GM13976 (cell line): ENCODE measurements around the gene ADCY5.

Experiments
- DNase-seq: peaks from one replicate; pipeline ENCODE4 v3.0.0; 2012; ENCODE audit warnings: low spot score
- in situ Hi-C: fragments of 300-500 bp; cut with MboI; formaldehyde crosslinking; loops from one replicate; pipeline ENCODE4 v1.12.0; 2022; ENCODE audit warnings: low sequenced_read_pairs, mixed read lengths, inconsistent platforms; ENCODE audit not compliant: unreplicated experiment
- TF ChIP-seq, protein P1 (sequence below): IDR thresholded peaks from 2 replicates; pipeline ENCODE4 v1.5.1; 2012; ENCODE audit warnings: borderline replicate concordance, mild to moderate bottlenecking; ENCODE audit not compliant: insufficient read depth; ENCODE audit errors: extremely low read depth, missing control alignments, control extremely low read depth

The ADCY5 gene

DNA sequence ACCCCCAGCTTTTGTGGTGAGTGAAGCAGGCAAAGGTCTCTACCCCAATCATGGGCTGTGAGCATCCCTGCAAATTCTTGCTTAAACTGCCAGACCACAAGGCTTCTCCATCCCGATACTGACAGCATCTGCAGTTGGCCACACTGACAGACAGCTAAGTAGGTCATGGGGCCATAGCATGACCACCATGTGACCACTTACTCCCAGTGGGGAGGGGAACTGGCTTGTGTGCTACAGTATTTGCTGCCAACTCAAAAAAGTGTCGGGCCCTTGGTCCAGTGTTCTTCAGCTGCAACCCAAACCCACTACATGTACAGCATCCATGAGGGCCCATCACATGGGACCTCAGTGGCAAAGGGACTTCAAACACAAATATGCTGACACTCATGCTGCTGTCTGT, 143.7 kb downstream of the ADCY5 start:
- in situ Hi-C loops, result no loop called here
- TF ChIP-seq, protein P1, sequence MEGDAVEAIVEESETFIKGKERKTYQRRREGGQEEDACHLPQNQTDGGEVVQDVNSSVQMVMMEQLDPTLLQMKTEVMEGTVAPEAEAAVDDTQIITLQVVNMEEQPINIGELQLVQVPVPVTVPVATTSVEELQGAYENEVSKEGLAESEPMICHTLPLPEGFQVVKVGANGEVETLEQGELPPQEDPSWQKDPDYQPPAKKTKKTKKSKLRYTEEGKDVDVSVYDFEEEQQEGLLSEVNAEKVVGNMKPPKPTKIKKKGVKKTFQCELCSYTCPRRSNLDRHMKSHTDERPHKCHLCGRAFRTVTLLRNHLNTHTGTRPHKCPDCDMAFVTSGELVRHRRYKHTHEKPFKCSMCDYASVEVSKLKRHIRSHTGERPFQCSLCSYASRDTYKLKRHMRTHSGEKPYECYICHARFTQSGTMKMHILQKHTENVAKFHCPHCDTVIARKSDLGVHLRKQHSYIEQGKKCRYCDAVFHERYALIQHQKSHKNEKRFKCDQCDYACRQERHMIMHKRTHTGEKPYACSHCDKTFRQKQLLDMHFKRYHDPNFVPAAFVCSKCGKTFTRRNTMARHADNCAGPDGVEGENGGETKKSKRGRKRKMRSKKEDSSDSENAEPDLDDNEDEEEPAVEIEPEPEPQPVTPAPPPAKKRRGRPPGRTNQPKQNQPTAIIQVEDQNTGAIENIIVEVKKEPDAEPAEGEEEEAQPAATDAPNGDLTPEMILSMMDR, result no peak
- no peak for DNase-seq

DNA sequence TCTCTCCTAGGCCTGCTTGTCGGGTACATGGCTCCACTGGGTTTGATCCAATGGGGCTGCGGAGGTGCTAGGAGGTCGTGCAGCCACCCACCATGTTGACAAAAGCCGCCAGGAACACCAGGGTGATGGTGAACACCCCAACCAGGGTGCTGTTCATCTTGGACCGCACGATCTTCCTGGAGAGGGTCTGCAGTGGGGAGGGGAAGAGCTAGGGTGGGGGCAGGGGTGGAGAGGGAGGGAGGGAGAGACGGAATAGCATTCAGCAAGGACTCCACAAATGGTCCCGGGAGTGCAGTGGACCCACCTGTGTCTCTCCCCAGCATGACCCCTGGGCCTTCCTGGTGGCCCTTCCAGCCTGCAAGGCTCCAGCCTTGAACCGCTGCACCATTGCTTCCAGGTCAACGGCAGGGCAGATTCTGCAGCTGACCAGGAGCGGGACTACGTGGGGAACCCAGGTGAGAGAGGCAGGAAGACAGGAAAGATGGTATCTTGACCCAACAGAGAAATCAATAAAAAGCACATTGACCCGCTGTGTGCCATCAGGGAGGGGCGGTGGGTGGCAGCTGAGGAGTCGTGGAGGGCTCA, 144.8 kb downstream of the ADCY5 start:
- in situ Hi-C loops, result no loop called here
- TF ChIP-seq, protein P1, result no peak

DNA sequence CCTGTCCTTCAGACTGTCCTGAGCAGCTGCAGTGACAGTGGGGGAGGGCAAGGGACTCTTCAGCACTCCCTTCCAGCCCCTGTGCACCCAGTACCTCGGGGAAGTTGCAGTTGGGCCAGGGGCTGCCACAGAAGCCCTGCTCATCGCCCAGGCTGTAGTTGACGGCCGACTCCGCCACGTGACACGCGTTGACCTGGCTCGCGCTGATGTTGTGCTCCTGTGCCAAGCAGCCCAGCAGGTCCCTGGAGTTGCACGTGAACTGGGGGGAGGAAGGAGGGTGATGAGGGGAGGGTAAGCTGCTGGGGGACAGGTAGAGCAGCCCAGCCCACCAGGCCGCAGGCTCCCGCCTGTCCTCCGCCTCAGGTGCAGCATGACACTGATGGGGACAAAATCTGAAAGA, 145.9 kb downstream of the ADCY5 start:
- no peak for DNase-seq
- in situ Hi-C loops, result no loop called here
- TF ChIP-seq, protein P1, result no peak

More for the DNA sequence above, 144.8 kb downstream of the ADCY5 start:
- no peak for DNase-seq

DNA sequence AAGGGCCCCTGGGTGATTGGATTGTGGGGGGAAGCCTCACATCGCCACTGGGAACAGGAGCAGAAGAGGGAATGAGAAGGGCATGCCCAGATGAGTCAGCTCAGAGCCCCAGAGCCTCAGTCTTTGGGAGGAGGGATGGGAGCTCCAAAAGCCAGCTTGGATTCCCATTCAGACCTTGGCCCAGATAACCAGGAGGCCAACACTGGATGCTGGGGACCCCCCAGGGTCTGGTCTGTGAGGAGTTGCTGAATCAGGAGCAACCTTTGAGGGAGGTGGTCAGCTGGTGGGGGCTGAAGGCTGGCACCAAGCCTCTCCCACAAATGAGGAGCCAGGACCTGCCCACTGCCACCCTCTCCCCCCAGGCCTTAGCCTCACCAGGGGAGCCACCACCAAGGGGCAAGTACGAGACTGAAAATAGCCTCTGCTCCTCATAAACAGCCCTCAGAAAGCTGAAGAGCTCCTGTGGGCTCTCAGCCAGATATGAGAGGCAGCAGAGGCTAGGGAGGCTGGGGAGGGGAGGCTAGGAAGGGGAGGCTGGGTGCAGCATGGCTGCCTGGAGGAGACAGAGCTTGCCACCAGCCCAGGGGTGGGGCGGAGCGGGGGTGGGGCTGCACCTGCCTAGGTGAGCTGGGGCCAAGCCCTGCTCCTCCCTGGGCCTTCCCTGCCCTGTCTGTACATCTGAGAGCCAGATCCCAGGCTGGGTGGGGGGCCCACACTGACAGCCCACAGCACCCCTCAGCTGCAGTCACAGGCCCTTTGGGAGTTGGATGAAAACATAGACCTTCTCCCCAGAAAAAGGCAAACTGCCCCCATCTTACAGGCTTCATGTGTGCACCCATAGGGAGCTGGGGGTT, 147.3 kb downstream of the ADCY5 start:
- TF ChIP-seq, protein P1, result no peak
- in situ Hi-C loops, result no loop called here

DNA sequence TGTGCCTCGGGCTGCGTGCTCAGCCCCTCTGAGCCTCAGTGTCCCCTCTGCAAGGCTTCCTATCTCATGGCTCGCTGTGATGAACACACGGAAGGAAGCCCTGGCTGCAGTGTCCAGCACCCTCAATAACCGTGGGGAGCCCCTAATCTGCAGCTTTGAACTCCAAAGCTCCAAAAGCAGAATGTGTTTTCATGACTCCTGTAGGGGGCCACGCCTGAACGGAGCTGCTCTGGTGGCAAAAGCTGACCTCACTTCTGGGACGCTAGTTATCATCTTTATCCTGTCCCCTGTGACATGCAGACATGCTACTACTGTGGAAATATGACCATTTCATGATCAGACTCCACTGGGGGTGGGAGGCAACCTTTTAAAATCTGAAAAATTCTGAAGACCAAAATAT, 148.3 kb downstream of the ADCY5 start:
- no peak for DNase-seq
- TF ChIP-seq, protein P1, result no peak
- in situ Hi-C loops, result no loop called here

More for the DNA sequence above, 147.3 kb downstream of the ADCY5 start:
- no peak for DNase-seq

DNA sequence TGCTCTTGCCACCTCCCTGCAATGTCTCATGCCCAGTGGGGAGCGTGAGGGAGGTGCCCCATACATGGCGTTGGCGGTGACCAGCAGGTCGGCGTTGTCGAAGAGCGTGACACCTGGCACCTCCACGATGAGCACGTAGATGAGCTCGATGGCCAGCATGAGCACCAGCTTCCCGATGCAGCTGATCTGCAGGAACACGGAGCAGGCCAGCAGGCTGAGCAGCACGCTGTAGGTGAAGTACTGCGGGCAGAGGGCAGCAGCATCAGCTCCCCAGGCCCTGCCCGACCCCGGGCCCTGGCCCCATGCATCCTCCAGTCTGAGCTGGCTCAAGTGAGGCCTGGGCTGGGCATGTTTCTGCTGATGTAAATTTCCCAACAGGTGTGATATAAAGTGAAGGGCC, 148.8 kb downstream of the ADCY5 start:
- TF ChIP-seq, protein P1, result no peak
- no peak for DNase-seq
- in situ Hi-C loops, result no loop called here
